ENCODE results near the gene ATP10D.

ATP10D gene

DNA sequence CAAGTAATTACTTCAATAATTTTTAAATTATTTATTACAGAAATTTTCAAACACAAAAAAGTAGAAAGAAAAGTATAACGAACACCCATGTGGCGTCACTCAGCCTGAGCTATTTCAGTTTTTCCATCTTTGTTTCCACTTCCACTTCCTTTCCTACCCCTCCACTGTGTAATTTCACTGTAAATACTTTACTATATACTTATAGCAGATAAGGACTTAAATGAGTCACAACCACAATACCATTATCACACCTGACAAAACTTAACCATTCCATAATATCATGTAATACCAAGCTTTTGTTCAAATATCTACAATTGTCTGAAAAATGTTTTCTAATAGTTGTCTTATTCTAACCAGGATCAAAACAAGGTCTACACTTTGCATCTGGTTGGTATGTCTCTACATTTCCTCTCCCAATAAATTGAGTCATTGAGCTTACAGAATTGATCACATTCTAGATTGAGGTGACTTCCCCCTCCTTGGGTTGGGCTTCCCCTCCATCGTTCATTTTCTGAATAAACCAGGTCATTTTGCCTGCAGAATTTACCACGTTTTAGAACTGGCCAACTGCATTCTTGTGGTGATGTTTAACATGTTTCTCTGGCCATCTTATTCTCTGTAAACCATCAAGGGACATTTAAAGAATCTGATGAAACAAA is 48.7 kb downstream of the ATP10D start:
- Histone ChIP-seq H3K4me1 (ENCODE audit: insufficient read depth, low read length, severe bottlenecking) (peaks cover 6% of the 10 kb centered on the region), H3K79me2 (ENCODE audit: insufficient read depth, low read length) (no peaks in the 10 kb centered on the region), H3K9me2 (ENCODE audit: low read depth, low read length) (no peaks in the 10 kb centered on the region), H3K27ac (ENCODE audit: low read depth, low read length, poor library complexity, severe bottlenecking) (no peak overlapping the region), H3K36me3 (ENCODE audit: insufficient read depth, low read length) (no peaks in the 10 kb centered on the region), H3K9ac (ENCODE audit: low read length) (no peak overlapping the region), H3K27me3 (ENCODE audit: insufficient read depth, low read length) (no peaks in the 10 kb centered on the region), H2AFZ (ENCODE audit: low read length) (no peak overlapping the region), H3K9me3 (ENCODE audit: low read length) (0 out of 2 replicates have a peak, but pooled peaks cover 2% of the 10 kb centered on the region), H3K4me3 (ENCODE audit: low read depth, low read length, poor library complexity, severe bottlenecking) (no peak overlapping the region), H3K4me2 (ENCODE audit: low read length) (no peak overlapping the region), H3F3A (ENCODE audit: insufficient read depth, low read length) (no peaks in the 10 kb centered on the region), H4K20me1 (ENCODE audit: insufficient read depth, low read length) (no peaks in the 10 kb centered on the region)
- TF ChIP-seq, protein P1, sequence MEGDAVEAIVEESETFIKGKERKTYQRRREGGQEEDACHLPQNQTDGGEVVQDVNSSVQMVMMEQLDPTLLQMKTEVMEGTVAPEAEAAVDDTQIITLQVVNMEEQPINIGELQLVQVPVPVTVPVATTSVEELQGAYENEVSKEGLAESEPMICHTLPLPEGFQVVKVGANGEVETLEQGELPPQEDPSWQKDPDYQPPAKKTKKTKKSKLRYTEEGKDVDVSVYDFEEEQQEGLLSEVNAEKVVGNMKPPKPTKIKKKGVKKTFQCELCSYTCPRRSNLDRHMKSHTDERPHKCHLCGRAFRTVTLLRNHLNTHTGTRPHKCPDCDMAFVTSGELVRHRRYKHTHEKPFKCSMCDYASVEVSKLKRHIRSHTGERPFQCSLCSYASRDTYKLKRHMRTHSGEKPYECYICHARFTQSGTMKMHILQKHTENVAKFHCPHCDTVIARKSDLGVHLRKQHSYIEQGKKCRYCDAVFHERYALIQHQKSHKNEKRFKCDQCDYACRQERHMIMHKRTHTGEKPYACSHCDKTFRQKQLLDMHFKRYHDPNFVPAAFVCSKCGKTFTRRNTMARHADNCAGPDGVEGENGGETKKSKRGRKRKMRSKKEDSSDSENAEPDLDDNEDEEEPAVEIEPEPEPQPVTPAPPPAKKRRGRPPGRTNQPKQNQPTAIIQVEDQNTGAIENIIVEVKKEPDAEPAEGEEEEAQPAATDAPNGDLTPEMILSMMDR (IDR thresholded peaks at IDR 0.05; ENCODE audit: low read length) = no peak
- TF ChIP-seq EZH2 (IDR thresholded peaks at IDR 0.05; ENCODE audit: borderline replicate concordance, low read length) = no peak

DNA sequence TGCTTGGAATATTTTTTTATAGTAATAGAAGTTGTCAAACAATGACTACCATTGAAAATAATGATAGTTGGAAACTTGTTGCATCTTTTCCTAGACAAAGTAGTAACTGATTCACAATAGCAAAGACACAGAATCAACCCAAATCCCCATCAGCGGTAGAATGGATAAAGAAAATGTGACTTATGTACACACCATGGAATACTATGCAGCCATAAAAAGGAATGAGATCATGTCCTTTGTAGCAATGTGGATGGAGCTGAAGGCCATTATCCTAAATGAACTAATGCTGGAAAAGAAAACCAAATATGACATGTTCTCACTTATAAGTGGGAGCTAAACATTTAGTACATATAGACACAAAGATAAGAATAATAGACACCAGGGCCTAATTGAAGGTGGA is 49.7 kb downstream of the ATP10D start:
- Histone ChIP-seq H3K4me1 (ENCODE audit: insufficient read depth, low read length, severe bottlenecking) (peaks cover 6% of the 10 kb centered on the region), H3K4me3 (ENCODE audit: low read depth, low read length, poor library complexity, severe bottlenecking) (no peak overlapping the region), H3K9me3 (ENCODE audit: low read length) (no peaks in the 10 kb centered on the region), H4K20me1 (ENCODE audit: insufficient read depth, low read length) (no peaks in the 10 kb centered on the region), H2AFZ (ENCODE audit: low read length) (no peak overlapping the region), H3K36me3 (ENCODE audit: insufficient read depth, low read length) (no peaks in the 10 kb centered on the region), H3K27me3 (ENCODE audit: insufficient read depth, low read length) (no peaks in the 10 kb centered on the region), H3K27ac (ENCODE audit: low read depth, low read length, poor library complexity, severe bottlenecking) (no peak overlapping the region), H3K9me2 (ENCODE audit: low read depth, low read length) (no peaks in the 10 kb centered on the region), H3K9ac (ENCODE audit: low read length) (no peak overlapping the region), H3F3A (ENCODE audit: insufficient read depth, low read length) (no peaks in the 10 kb centered on the region), H3K4me2 (ENCODE audit: low read length) (no peak overlapping the region), H3K79me2 (ENCODE audit: insufficient read depth, low read length) (no peaks in the 10 kb centered on the region)
- TF ChIP-seq, protein P1 (IDR thresholded peaks at IDR 0.05; ENCODE audit: low read length) = no peak
- TF ChIP-seq EZH2 (IDR thresholded peaks at IDR 0.05; ENCODE audit: borderline replicate concordance, low read length) = no peak

DNA sequence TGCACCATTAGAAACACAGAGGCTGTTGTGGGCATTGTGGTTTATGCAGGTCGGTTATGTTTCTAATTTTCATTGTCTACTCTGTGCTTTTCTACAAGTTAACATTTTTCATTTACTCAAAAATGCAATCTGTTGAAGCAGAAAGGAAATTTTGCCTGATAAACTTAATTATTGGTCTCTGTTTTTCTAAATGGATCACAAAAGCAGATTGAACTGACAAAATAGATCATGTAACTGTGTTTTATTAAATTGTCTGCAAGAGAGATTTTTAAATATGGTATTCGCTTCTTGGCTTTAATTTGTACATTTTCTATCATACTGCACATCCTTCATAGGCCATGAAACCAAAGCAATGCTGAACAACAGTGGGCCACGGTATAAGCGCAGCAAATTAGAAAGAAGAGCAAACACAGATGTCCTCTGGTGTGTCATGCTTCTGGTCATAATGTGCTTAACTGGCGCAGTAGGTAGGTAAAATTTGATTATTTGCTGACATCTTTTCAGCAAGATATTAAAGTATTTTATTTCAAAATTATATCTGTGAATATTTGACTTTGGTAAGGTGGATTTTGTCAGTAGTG is 50.6 kb downstream of the ATP10D start:
- Histone ChIP-seq H3K4me3 (ENCODE audit: low read depth, low read length, poor library complexity, severe bottlenecking) (no peak overlapping the region), H3K79me2 (ENCODE audit: insufficient read depth, low read length) (no peaks in the 10 kb centered on the region), H3K36me3 (ENCODE audit: insufficient read depth, low read length) (no peaks in the 10 kb centered on the region), H3K9me2 (ENCODE audit: low read depth, low read length) (no peaks in the 10 kb centered on the region), H2AFZ (ENCODE audit: low read length) (no peak overlapping the region), H3K27me3 (ENCODE audit: insufficient read depth, low read length) (no peaks in the 10 kb centered on the region), H3F3A (ENCODE audit: insufficient read depth, low read length) (no peaks in the 10 kb centered on the region), H3K9me3 (ENCODE audit: low read length) (no peaks in the 10 kb centered on the region), H4K20me1 (ENCODE audit: insufficient read depth, low read length) (no peaks in the 10 kb centered on the region), H3K9ac (ENCODE audit: low read length) (no peak overlapping the region), H3K4me1 (ENCODE audit: insufficient read depth, low read length, severe bottlenecking) (peaks cover 6% of the 10 kb centered on the region), H3K4me2 (ENCODE audit: low read length) (no peak overlapping the region), H3K27ac (ENCODE audit: low read depth, low read length, poor library complexity, severe bottlenecking) (no peak overlapping the region)
- TF ChIP-seq EZH2 (IDR thresholded peaks at IDR 0.05; ENCODE audit: borderline replicate concordance, low read length) = no peak
- TF ChIP-seq, protein P1 (IDR thresholded peaks at IDR 0.05; ENCODE audit: low read length) = no peak

All from OCI-LY1 (cell line).